B cell (primary cell): ENCODE measurements around the gene ASTN1.

ENCODE experiments used
- EZH2 ChIP-seq: IDR thresholded peaks from 2 replicates; pipeline ENCODE4 v1.6.1; 2012; ENCODE audit warnings: borderline replicate concordance, low read depth, mild to moderate bottlenecking, moderate library complexity, low read length; ENCODE audit not compliant: insufficient read depth, poor library complexity, severe bottlenecking
- TF ChIP-seq, protein P1 (sequence below): fragments of 200-600 bp; IDR thresholded peaks from one replicate; pipeline ENCODE4 v1.8.0; 2022; ENCODE audit warnings: antibody characterized with exemption, mild to moderate bottlenecking

DNA sequence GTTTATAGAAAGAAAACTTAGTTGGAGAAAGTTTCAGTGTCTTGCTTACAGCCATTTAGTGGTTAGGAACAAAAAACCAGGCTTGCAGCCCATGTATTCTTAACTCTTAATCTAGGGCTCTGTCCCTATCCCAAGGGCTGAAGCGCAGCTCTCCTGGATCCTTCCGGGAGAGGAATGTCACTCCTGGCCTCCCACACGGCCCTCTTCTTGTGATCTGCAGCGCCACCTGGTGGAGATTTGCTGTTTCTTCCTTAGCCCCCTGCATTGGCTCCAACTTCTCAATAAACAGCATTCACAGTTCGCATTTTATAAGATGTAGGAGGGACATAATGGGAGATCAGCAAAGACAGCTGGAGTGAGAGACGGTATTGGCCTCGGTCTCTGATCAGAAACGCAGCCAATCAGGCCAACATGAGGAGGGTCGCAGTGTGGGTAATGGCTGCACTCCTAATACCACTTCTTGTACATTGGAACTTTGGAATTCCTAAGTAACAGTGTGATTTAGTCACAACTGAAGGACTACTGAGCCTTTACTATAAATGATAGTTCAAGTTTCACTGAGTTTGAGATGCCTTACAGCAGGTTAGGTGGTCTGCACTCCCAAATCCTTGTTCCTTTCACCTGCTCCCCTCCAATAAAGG, 283.4 kb downstream of the ASTN1 start:
- TF ChIP-seq EZH2 = no peak
- TF ChIP-seq, protein P1, sequence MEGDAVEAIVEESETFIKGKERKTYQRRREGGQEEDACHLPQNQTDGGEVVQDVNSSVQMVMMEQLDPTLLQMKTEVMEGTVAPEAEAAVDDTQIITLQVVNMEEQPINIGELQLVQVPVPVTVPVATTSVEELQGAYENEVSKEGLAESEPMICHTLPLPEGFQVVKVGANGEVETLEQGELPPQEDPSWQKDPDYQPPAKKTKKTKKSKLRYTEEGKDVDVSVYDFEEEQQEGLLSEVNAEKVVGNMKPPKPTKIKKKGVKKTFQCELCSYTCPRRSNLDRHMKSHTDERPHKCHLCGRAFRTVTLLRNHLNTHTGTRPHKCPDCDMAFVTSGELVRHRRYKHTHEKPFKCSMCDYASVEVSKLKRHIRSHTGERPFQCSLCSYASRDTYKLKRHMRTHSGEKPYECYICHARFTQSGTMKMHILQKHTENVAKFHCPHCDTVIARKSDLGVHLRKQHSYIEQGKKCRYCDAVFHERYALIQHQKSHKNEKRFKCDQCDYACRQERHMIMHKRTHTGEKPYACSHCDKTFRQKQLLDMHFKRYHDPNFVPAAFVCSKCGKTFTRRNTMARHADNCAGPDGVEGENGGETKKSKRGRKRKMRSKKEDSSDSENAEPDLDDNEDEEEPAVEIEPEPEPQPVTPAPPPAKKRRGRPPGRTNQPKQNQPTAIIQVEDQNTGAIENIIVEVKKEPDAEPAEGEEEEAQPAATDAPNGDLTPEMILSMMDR = peak; percentile 77
